Stimulated activated CD8-positive, alpha-beta memory T cell treated with anti-CD3 and anti-CD28 coated beads, Interleukin-12 subunit alpha, Interleukin-12 subunit beta, amount 100 ng/mL, for 24 hours (primary cell): ENCODE results near the gene ZNF831.

Source experiments
- DNase-seq: peaks from one replicate; pipeline ENCODE4 v3.0.0-alpha.2; 2020; ENCODE audit errors: extremely low read depth

Gene ZNF831

DNA sequence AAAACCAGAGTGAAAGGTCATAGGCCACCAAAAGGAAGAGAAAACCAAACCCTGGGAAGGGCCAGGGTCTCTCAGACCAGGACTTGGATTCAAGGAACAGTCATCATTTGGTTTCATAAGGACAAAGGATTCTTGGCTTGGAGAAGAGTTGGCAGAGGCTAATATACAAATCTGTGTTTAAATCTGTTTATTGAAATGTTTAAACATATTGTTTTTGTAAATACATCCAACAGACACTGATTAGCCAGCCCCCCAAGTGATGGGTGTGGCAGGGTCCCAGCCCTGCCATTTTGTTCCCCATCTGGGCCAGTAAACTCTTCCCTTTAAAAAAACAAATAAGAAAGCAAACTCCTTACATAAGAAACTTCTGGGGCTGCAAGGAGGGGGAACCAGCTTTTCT, 6.1 kb upstream of the ZNF831 start:
- DNase-seq: no peak

DNA sequence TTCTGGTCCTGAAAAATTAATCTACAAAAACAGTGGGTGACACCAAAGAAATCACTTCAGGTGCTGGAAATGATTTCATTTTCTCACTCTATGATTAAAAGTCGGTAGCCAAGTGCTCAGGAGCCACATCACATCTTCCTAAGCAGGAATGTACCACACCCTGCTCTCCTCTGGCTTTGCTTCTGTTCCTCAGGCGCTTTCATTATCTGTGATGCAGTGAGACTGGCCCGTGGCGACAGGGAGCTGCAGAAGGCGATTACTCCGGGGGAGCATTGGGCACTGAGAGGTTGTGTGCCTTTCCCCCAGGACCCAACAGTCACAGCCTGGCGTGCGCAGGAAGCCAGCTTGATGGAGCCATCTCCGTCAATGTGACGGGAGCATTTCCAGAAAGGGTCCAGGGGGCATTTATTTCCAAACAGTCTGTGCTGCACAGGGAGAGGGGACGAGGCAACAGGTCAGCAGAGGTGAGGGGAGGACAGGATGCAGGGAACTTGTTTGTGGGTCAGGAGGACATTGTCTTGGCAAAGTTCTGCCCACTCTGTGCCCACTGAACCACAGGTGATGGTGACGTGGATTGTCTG, 5.6 kb upstream of the ZNF831 start:
- DNase-seq: no peak

DNA sequence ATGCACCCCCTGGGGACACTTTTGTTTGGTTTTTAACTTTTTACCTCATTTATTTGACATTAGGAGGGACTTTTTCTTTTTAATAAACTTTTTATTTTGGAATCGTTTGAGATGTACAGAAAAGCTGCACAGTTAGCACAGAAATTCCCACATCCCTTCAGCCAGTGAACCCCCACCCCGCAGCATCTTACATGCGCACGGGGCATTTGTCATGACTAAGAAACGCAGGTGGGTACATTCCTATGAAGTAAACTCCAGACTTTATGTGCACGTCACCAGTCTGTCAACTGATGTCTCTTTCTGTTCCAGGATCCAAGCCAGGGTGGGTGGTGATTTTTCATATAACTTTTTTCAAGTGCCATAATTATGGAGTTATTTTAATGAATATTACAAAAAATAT, 4.9 kb upstream of the ZNF831 start:
- no peak for DNase-seq

DNA sequence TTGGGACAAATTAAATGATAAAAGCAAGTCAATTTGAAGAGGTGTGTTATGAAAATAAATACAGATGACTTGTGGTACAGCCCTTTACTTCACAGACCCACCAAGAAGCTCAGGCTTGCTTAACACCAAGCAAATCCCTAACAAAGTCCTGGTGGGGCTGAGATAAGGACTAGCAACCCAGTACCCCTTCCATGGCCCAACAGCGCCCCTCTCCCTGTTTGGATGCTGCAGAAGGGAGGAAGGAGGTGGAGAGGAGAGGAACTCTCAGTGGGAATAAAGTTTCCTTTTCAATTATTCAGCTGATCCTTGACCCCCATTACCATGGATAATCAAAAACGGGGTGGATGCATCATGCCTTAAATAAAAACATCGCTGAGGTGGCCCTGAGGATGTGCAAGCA, 4.5 kb upstream of the ZNF831 start:
- no peak for DNase-seq

DNA sequence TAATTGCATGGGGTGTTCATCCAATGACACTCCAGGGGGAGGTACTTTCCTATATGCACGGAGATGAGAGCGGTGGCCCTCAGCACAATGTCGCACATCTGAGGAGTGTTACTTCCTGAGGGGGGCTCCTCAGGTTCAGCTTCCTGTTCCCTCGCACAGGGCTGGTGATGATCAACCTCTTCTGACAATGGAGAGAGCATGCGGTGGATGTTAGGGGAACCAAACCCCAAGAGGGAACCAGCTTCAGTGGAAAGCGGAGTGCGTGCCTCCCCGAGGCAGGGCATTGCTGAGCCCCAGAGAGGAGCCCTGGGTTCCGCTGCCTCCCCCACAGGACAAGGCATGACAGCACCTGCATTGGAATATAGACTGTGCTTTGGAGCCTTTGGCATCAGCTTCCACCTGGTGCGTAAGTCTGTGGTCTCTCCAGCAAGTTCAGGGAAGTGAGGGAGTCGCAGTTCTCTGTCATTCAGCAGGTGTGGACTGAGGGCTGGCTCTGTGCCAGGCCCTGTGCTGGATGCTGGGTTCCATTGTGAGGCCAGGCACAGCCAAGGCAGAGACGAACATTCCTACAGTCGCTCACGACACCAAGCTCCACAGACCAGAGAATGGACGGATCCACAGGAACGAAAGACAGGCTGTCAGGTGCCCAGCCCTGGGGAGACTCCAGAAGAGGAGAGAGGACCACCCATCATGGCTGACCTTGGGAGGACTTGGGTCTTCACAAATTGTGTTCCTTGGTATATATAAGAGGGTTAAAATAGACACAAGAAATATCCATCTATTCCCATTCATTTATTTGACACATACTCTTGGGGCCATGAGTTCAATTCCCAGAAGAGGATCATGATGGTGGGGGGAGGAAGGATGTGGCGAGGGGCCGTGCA, 3.9 kb upstream of the ZNF831 start:
- DNase-seq: peak; percentile 30

DNA sequence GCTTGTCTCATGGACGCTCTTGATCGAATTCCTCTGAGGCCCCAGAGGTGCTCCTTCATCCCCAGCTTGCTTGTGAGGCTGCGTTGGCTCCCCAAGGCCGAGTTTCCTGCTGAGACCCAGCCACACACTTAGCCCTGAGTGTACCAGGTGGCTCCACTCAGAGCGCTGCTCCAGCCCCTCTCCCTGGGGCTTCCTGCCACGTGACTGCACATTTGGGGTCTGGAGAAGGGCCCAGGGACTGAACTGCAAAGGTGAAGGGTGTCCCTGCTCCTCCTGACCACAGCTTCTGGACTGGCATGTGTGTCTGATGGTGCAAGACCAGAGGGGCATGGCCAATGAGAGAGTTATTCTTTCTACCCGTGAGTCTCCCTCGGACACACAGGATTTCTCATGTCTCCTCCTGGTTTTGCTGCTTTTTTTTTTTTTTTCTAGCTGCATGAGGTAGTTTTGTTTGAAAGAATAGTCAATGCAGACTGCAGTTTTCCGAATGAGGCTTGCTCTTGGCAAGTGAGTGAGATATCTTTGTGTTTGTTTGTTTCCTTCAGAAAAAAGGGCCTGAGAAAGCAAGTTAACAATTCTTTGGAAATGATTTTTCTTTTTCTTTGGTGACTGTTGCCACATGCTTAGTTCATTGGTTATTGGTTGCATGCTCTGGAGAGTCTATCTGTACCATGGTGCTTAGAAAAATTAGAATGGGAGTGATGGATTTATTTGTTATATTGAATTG, 3.1 kb upstream of the ZNF831 start:
- no peak for DNase-seq

DNA sequence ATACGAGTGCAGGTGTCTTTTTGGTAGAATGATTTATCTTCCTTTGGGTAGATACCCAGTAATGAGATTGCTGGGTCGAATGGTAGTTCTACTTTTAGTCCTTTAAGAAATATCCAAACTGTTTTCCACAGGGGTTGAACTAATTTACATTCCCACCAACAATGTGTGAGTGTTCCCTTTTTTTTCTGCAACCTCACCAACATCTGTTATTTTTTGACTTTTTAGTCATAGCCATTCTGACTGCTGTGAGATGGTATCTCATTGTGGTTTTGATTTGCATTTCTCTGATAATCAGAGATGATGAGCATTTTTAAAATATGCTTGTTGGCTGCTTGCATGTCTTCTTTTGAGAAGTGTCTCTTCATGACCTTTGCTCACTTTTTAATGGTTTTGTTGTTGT, 1.9 kb upstream of the ZNF831 start:
- DNase-seq: no peak

DNA sequence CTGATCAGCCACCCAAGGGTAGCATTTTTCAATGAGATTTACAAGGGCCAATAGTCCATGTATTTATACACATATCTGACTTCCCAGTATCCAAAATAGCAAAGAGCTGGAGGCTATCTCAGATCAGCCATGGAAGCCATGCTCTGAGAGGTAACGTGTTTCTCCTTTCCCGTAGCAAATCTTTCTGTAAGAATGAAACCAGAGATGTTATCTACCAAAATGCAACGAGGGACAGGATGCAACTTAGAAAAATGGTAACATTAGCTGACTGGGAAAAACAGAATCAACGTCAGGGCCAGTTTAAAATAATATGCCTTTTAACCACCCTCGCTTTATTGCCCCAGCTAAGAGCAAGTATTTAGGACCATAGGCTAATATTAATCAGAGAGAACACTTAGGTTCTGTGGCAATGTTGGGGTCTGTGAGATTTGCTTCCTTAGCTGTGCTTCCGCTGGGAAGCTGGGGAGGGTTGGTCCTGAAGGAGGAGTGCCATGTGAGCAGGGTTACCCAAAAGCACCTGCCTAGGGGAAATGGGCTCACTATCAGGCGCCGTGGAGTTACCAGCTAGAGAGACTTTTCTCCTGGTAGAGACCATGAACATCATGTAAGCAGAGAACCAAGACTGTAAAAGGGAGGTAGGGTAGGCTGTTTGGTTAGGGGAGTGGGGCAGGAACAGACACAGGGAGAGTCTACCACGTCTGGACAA, 1.2 kb downstream of the ZNF831 start:
- DNase-seq: no peak

DNA sequence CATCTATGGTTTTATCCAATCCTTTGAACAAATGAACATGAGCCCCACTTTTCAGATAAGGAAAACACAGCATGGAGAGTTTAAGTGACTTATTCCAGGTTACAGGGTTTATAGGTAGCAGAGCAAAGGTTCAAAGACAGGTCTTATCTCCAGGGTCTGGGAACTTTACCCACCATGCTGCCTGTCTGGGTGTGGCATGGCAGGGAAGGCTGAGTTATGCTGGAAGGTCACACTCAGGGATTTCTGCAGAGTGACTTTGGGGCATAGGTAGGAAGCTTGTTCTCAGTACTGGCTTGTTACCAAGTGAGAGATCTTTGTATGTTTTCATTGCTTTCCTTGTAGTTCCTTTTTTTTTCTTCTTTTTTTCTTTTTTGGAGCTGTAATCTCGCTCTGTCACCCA, 1.8 kb downstream of the ZNF831 start:
- no peak for DNase-seq

DNA sequence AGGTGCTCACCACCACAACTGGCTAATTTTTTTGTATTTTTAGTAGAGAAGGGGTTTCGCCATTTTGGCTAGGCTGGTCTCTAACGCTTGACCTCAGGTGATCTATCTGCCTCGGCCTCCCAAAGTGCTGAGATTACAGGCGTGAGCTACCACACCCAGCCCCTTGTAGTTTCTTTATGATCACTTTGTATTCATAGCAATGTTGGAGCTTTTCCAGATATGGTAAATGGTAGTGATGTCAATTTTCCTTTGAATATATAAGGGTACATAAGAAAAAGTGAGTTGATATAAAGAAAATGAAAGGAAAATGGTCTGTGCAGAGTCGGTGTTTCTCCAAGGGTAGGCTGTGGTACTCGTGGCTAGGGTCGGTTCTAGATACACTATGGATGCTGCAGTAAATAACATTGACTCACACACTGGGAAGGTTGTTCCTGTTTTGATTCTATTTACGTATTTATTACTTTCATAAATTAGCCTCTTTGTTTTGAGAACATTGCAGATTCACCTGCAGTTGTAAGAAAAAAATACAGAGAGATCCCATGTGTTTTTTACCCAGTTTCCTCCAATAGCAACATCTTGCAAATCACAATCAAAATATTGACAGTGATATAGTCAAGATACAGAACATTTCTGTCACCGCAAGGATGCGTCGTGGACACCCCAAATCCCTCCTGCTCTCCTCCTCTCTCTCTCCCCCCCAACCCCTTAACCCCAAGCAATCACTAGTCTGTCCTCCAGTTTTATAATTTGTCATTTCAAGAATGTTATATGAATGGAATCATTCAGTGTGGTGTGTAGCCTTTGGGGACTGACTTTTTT, 2.5 kb downstream of the ZNF831 start:
- no peak for DNase-seq

DNA sequence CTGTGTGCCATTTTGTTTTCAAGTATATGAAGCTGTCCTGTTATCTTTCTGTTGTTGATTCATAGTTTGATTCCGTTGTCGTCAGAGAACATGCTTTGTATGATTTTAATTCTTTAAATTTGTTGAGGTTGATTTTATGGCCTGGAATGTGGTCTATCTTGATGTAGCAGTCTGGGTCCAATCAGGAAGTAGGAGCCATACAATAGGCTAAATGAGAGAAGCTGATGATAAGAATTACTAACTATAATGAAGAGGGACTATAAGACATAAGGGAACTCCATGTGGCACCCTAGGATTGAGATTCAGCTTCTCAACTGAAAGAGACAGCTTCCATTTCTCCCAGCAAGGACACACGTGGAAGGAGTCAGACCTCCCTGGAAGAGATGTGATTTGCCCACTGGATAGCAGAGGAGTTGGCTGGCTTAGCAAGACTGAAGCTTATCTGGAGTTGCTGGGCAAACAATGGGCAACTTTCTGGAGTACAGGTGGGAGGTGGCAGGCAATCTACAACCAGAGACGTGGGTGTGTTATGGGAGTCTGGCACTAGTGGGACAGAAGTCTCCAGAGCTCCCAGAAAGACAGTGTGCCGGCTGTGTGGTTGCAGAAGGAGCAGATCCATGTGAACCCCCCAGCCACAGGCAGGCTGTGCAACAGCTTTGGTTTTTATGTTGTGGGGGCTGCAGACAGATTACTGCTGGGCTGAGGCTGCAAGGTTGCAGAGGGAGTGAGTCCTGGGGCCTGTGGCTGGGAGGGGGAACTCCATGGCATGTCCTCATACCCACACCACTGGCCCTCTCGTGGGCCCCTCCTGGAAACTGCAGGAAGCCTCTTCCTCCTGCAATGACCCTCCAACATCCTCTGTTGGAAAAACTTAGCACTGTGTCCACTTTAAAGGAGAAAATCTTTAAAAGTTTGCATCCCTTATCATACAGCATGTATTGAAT, 7.1 kb downstream of the ZNF831 start:
- DNase-seq: no peak

DNA sequence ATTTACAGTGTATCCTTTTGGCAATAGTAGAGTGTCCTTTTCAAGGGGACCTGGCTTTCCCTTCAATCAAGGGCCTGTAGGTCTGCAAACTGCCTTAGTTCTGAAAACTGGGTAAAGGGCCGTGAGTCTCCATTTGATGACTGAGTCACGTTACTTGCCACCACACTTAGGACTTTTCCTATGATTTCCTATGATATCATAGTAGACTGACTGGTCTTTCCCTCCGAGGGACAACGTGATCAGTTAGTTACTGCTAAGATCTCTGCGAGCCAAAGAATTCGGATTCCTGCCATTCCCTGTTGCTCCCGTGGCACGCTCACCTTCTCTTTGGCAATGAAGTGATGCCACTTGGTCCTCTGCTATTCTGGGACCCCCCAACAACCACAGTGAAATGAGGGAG, 8.4 kb downstream of the ZNF831 start:
- DNase-seq: no peak

DNA sequence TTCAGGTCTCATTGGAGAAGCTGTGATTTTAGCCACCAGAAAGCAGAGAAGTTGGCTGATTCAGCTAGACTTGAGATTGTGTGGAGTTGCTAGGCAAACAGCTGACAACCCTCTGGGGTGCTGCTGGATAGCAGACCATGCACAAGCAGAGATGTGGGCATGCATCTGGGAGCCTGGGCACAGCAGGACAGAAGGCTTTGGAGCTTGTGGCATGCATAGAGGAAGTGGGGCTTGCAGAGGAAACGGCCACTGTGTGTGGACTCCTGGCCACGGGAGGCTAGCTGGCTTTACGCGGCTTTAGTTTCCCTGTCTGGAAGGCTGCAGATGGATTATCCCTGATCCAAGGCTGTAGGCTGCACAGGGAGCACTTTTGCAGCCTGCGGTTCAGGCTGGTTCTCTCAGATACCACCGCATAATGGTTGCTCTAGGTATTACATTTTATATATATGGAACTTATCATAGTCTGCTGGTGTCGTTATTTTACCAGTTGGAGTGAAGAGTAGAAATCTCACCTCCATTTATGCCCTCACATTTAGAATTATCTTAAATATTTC, 10.4 kb downstream of the ZNF831 start:
- no peak for DNase-seq

DNA sequence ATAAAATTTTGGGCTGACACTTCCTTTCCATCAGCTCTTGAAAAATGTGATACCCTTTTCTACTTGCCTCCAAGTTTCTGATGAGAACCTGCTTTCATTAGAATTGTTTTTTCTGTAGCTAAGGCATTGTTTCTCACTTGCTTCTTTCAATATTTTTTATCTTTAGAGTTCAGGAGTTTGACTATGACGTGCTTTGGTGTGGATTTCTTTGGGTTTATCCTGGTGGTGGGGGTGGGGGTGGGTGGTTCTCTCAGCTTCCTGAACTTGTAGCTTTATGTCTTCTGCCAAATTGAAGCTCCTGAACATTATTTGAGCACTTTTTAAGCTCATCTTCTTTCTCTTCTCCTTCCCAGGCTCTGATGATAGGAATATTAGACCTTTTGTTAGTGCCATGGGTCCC, 11.4 kb downstream of the ZNF831 start:
- DNase-seq: no peak

DNA sequence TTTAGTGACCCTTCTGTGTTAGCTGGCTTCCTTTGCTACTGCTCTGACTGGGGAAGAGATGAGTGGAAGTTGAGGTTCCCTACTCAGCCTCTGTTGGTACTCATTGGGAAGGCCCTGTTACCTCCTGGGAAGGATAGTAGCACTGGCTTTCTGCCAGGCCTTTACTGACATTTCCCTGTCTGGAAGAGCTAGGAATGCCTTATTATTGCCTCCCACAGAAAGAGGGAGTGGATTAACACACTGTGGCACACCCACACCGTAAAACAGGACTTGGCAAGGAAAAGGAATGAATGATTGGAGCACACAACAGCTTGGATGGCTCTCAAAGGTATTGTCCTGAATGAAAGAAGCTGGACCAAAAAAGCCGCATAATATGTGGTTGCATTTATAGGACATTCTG, 12.2 kb downstream of the ZNF831 start:
- DNase-seq: no peak

DNA sequence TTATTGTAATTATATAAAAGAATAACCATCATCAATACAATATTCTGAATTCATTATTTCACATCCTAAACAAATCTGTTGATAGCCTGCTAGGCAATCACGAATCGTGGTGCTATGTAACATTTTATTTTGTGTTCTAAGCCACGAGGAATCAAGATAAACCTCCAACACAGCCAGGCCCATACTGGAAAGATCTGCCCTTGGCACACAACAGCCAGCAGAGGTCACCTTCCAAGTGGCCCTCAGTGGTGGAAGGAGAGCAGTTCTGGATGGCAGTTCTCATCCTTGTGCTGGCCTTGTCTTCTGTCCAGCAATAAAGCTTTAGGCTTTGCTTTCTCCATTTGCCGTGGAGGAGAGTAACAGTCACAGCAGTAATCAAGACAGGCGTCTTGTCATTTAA, 13.2 kb downstream of the ZNF831 start:
- DNase-seq: no peak

DNA sequence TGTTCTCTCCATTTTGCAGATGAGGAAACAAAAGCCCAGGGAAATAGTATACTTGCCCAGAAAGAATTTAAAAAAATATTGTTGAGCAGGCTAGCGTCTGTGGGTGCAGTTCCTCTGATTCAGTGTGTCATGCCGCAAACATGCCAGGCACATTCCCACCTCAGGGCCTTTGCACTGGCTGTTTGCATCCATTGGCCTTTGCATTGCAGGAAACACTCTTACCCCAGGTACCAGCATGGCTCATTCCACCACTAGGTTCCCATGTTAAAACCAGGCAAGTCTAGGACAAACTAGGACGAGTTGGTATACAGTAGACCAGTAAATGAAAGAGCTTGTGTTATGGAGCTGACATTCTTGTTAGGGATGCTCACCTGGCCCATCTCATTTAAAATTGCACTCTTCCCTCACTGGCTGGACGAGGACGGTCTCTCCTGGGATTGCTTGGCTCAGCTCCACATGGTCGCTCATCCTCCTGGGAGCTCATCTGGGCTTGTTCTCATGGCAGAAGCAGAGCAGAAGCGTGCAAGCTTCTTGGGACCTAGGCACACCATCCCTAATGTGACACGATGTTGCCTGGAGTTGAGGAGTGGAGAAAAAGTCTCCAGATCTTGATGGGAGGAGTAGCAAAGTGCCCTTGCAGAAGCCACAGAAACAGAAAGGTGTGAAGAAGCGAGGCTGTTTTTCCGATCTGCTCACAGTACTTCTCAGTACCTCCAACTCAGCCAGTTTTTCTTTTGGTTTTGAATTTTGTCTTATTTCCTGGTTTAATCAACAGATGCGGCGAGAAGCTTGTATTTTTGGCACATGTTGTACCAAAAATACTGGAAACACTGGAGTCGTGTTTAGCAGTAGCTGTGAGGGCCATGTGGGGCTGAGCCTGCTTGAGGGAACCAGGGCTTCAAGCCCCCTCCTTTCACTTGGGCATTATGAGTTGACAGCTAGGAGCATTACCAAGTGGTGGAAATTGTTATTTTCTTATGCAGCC, 13.9 kb downstream of the ZNF831 start:
- DNase-seq: no peak

DNA sequence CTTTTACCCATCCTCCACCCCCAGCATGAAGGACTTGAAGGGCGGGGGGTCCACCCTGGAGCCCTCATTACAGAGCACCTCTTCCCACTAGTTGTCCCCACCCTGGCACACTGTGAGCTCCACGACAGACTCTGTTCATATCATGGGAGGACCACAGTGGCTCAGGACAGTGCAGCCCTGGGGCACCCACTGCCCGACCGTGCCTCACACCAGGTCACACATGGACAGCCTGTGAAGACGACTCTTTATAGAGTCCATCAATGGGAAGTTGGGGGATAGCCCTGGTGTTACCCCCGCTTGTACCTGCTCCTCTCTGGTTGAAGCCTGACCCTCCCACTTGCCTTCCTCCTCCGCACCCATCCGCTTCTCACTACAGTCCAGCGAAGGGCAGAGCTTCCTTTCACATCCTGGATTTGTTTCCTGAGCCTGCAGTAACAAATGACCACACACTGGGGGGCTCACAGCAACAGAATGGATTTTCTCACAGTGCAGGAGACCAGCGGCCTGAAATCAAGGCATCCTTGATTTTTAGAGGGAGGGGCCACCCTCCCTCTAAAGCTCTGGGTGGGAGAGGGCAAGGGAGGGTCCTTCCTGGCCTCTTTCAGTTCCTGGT, 15.5 kb downstream of the ZNF831 start:
- DNase-seq: no peak
